Type B pancreatic cell (in vitro differentiated cells): ENCODE results near the gene S100A2. TPM values are rescaled to one million over a fixed set of nuclear protein-coding genes. Genes with fewer than 3 reads are reported as not detected.

Experiments
- DNase-seq: peaks from one replicate; pipeline ENCODE4 v3.0.0; 2021; ENCODE audit warnings: mixed read lengths; ENCODE audit not compliant: unreplicated experiment; ENCODE audit errors: extremely low spot score
- H3K27ac Mint-ChIP-seq: 2 replicates; pipeline ENCODE4 v1.8.0; 2021; ENCODE audit warnings: mild to moderate bottlenecking, mixed read lengths
- H3K27me3 Mint-ChIP-seq: 2 replicates; pipeline ENCODE4 v1.8.0; 2021; ENCODE audit warnings: mixed read lengths
- H3K36me3 Mint-ChIP-seq: 2 replicates; pipeline ENCODE4 v1.8.0; 2021; ENCODE audit warnings: mixed read lengths
- H3K4me1 Mint-ChIP-seq: one replicate; pipeline ENCODE4 v1.8.0; 2021; ENCODE audit warnings: mixed read lengths; ENCODE audit not compliant: unreplicated experiment
- H3K4me3 Mint-ChIP-seq: 2 replicates; pipeline ENCODE4 v1.8.0; 2021; ENCODE audit warnings: mild to moderate bottlenecking, mixed read lengths
- H3K9me3 Mint-ChIP-seq: 2 replicates; pipeline ENCODE4 v1.8.0; 2021; ENCODE audit warnings: mixed read lengths
- total RNA-seq: library from RNA; stranded (reverse); gene quantifications from 2 replicates; pipeline ENCODE4 v1.2.1, GENCODE V29; 2021; ENCODE audit warnings: low replicate concordance
- TF ChIP-seq, protein P1 (sequence below): fragments of 200-600 bp; sonication (generic); conservative IDR thresholded peaks from 2 replicates; pipeline ENCODE4 v1.5.0; 2021; ENCODE audit warnings: antibody characterized with exemption, mild to moderate bottlenecking

Gene S100A2
- total RNA-seq, 1 donor from 2014 or later, result 0.75 TPM

DNA sequence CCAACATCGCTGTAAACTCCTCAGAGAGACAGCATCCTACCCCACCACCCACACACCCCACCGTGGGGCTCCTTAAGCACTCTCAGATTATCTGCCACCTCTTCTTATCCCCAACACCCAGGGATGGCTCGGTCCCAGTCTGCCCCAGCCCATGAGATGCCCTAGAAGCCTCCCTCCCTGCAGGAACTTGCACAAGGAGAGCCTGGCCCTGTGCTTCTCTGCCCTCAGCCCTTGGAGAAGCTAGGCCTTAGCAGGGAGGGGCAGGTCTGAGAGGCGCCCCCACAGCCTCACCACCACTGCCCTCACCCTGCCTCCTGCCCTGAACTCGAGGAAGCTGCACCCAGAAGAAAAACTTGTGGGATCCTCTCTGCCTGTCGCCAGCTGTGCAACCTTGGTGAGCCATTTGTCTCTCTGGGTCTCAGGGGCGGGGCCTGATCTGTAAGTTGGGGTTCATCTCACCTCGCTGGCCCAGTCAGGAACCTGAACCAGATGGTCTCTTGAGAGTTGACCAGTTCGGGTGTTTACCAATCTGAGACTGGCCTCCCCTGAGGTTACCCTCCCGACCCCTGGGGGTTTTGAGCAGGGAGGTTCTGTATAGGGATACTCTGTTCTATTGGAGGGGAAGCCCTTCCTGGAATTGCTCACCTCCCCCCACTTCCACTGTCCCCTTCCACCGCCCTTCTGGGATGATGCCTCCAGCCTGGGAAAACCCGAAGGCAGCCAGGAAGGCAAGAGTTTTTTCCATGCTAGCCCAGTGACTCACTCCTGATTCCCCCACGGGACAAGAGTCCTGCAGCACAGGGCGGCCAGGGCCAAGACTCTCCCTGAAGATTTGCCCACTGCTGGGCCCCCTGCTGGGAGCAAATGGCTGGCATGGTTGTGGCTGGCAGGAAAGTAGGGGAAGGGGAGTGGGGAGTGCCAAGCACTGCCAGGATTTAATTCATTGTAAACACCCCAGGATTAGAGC lies 16.6 kb downstream of the S100A2 start, which contains the start of gene S100A3:
TSS of gene S100A3 (minus strand) at position 537 of the 967 bp plus-strand sequence. CDS start 773 bp downstream, outside the sequence.
- TF ChIP-seq, protein P1, sequence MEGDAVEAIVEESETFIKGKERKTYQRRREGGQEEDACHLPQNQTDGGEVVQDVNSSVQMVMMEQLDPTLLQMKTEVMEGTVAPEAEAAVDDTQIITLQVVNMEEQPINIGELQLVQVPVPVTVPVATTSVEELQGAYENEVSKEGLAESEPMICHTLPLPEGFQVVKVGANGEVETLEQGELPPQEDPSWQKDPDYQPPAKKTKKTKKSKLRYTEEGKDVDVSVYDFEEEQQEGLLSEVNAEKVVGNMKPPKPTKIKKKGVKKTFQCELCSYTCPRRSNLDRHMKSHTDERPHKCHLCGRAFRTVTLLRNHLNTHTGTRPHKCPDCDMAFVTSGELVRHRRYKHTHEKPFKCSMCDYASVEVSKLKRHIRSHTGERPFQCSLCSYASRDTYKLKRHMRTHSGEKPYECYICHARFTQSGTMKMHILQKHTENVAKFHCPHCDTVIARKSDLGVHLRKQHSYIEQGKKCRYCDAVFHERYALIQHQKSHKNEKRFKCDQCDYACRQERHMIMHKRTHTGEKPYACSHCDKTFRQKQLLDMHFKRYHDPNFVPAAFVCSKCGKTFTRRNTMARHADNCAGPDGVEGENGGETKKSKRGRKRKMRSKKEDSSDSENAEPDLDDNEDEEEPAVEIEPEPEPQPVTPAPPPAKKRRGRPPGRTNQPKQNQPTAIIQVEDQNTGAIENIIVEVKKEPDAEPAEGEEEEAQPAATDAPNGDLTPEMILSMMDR, result no peak
- no peak for DNase-seq
- Mint-ChIP-seq H3K27ac (peak within 1 kb of the TSS; percentile 72), H3K36me3 (no peaks in the 10 kb centered on the region), H3K4me3 (no peak within 1 kb of the TSS), H3K4me1 (peaks cover 65% of the 10 kb centered on the region), H3K27me3 (no peaks in the 10 kb centered on the region), H3K9me3 (no peaks in the 10 kb centered on the region)

GRCh38 chr1:153547560-153548551 lies 17.8 kb downstream of the S100A2 start:
- Mint-ChIP-seq H3K4me1 (peaks cover 58% of the 10 kb centered on the region), H3K27me3 (no peaks in the 10 kb centered on the region), H3K9me3 (no peaks in the 10 kb centered on the region), H3K36me3 (no peaks in the 10 kb centered on the region), H3K4me3 (no peak overlapping the region), H3K27ac (peak overlapping the region; percentile 72)
- TF ChIP-seq, protein P1, result no peak
- no peak for DNase-seq

DNA sequence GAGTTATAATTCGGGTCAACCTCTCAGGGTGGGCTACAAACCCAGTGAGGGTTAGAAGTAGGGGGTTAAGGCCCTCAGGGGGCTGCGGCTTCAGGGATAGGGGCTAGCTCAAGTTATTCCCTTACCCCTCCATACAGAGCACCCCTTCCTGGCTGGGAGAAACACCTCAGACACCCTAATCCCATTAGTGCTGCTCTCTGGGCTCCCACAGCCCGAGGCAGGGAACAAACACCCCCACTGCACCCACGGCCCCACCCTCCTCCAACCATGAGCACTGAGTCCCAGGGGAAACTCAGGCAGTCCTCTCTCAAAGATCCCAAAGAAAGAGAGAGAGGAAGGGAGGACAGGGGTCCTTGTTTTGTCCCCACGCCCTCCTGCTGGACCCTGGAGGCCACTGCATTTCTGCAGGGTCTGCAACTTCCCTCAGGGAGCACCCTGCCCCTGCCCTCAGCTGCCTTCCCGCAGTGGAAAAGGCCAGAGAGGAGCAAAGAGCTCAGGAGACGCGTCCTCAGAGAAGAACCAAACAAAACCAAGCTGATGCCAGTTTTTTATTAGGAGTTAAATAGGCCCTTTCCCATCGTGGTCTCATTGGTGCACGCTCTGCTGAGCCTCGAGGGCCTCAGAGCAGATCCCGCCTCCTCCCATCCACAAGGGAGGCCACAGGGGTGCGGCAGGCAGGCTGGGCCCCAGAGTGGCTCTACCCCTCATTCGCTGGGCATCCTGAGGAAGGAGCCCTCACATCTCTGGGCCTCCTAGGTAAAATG lies 18.7 kb downstream of the S100A2 start:
- TF ChIP-seq, protein P1, result no peak
- Mint-ChIP-seq H3K36me3 (no peaks in the 10 kb centered on the region), H3K27me3 (no peaks in the 10 kb centered on the region), H3K27ac (peak overlapping the region; percentile 99), H3K9me3 (no peaks in the 10 kb centered on the region), H3K4me1 (peaks cover 59% of the 10 kb centered on the region), H3K4me3 (peak overlapping the region; percentile 36)
- no peak for DNase-seq

- no peaks in the 10 kb centered on the region for H3K36me3 Mint-ChIP-seq
- no peaks in the 10 kb centered on the region for H3K9me3 Mint-ChIP-seq
- DNase-seq, result no peak
- peak overlapping the region; percentile 36 for H3K4me3 Mint-ChIP-seq
- H3K4me1 Mint-ChIP-seq, result peaks cover 63% of the 10 kb centered on the region
- H3K27me3 Mint-ChIP-seq, result no peaks in the 10 kb centered on the region
- peak overlapping the region; percentile 99 for H3K27ac Mint-ChIP-seq
- TF ChIP-seq, protein P1, result no peak
Observed at GRCh38 chr1:153546371-153546770, 19.3 kb downstream of the S100A2 start.
